ENCODE data around the gene C10orf88. TPM values are rescaled to one million over a fixed set of nuclear protein-coding genes. Genes with fewer than 3 reads are reported as not detected.

C10orf88 gene
- total RNA-seq, 2 donors from 2014 or later, result 1.6 to 4.7 TPM

DNA sequence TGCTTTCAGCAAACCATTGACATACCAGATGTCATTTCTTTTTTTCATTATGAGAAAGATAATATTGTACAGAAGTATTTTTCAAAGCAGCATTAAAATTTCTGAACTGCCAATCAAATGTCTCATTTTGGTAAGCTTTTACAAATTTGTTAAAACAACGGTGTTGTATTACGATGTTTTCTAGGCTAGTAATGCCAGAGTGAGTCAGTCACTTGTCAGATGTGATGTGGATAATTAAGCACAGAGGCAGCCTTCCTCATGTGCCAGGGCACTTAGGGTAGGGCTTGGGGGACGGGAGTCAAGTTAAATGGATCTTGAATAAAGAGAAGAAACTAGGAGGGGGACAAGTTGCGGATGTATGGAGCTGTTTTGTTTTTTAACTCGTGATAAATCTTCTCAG, 36.3 kb upstream of the C10orf88 start:
- intact Hi-C loops (cut with DNase I), result no loop called here
- no peak overlapping the region for H3K4me3 ChIP-seq
- ATAC-seq, result no peak
- peaks cover 7 to 10% of the 10 kb centered on the region in 2 donors for H3K36me3 ChIP-seq (replicated peaks in 1 of 2; ENCODE audit: insufficient read depth in 1 of 2, low read depth in 2 of 2)
- DNase-seq, result no peak
- WGBS, 2 donors, result 72% methylated on average over 5 of the region's 5 CpGs
- no peaks in the 10 kb centered on the region for H3K4me1 ChIP-seq
- H3K27me3 ChIP-seq, result no peaks in the 10 kb centered on the region
- TF ChIP-seq POLR2A (IDR thresholded peaks at IDR 0.05), result no peak
- TF ChIP-seq, protein P1, sequence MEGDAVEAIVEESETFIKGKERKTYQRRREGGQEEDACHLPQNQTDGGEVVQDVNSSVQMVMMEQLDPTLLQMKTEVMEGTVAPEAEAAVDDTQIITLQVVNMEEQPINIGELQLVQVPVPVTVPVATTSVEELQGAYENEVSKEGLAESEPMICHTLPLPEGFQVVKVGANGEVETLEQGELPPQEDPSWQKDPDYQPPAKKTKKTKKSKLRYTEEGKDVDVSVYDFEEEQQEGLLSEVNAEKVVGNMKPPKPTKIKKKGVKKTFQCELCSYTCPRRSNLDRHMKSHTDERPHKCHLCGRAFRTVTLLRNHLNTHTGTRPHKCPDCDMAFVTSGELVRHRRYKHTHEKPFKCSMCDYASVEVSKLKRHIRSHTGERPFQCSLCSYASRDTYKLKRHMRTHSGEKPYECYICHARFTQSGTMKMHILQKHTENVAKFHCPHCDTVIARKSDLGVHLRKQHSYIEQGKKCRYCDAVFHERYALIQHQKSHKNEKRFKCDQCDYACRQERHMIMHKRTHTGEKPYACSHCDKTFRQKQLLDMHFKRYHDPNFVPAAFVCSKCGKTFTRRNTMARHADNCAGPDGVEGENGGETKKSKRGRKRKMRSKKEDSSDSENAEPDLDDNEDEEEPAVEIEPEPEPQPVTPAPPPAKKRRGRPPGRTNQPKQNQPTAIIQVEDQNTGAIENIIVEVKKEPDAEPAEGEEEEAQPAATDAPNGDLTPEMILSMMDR (IDR thresholded peaks at IDR 0.05), result no peak
- H3K9me3 ChIP-seq, result no peaks in the 10 kb centered on the region
- H3K27ac ChIP-seq, result no peak overlapping the region

DNA sequence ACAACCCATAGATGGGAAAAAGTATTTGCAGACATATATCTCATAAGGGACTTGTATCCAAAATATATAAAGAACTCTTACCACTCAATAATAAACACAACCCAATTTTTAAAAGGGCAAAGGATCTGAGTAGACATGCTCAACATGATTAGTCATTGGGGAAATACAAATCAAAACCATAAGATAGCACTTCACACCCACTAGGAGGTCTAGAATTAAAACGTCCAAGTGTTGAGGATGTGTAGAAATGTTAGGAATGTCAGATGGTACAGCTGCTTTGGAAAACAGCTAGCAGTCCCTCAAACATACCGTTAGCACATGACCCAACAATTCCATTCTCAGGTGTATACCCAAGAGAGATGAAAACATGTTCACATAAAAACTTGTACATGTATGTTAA, 34.5 kb upstream of the C10orf88 start:
- Histone ChIP-seq H3K27ac (no peak overlapping the region), H3K4me1 (no peaks in the 10 kb centered on the region), H3K4me3 (no peak overlapping the region), H3K36me3 (replicated peaks in 1 of 2; ENCODE audit: insufficient read depth in 1 of 2, low read depth in 2 of 2) (peaks cover 0 to 2% of the 10 kb centered on the region in 2 donors), H3K9me3 (no peaks in the 10 kb centered on the region), H3K27me3 (no peaks in the 10 kb centered on the region)
- intact Hi-C loops (cut with DNase I), result no loop called here
- no peak for DNase-seq
- TF ChIP-seq POLR2A (IDR thresholded peaks at IDR 0.05), result no peak
- TF ChIP-seq, protein P1 (IDR thresholded peaks at IDR 0.05), result no peak
- WGBS, 2 donors, result 81 to 86% methylated on average over 2 of the region's 2 CpGs
- ATAC-seq, result no peak

DNA sequence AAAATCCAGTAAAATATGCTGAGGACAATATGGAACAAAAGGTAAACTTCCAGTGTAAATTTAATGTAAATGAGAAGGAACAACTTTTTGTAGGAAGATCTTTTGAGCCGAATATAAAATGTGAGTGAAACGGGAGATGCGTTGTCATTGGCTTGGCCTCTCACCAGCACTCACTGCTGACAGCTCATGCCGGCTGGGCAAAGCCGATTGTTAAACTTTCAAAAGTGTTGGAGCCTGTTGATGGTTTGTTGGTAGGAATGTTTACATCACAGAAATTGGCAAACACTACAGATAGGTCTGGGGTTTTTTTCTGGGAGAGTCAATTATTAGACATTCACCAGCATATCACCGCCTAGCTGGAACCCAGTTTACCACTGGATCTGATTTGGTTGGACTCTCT, 32.3 kb upstream of the C10orf88 start:
- 69 to 78% methylated on average over 6 of the region's 6 CpGs for WGBS, 2 donors
- intact Hi-C loops (cut with DNase I), result no loop called here
- no peaks in the 10 kb centered on the region for H3K27me3 ChIP-seq
- H3K9me3 ChIP-seq, result no peaks in the 10 kb centered on the region
- TF ChIP-seq, protein P1 (IDR thresholded peaks at IDR 0.05), result no peak
- TF ChIP-seq POLR2A (IDR thresholded peaks at IDR 0.05), result no peak
- H3K4me1 ChIP-seq, result no peaks in the 10 kb centered on the region
- no peak overlapping the region for H3K27ac ChIP-seq
- ATAC-seq (no peak), DNase-seq (no peak)
- no peaks in the 10 kb centered on the region for H3K36me3 ChIP-seq (replicated peaks in 1 of 2; ENCODE audit: insufficient read depth in 1 of 2, low read depth in 2 of 2)
- H3K4me3 ChIP-seq, result no peak overlapping the region

DNA sequence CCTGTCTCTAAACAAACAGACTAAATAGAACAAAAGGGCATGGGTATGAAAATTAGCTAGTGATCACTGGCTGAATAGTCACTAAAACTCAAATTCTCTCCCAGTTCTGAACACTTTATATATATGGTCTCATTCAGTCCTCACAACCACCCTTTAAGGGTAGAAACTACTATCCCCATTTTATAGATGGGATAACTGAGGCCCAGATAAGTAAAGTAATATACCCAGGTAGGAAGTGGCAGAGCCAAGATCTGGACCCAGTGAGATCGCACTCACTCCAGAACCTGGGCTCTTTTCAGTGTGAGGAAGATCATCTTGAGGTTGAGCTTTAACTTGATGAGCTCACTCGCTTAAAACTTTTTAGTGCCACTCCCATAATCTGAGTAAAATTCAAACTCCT, 30.7 kb upstream of the C10orf88 start:
- intact Hi-C loops (cut with DNase I), result no loop called here

DNA sequence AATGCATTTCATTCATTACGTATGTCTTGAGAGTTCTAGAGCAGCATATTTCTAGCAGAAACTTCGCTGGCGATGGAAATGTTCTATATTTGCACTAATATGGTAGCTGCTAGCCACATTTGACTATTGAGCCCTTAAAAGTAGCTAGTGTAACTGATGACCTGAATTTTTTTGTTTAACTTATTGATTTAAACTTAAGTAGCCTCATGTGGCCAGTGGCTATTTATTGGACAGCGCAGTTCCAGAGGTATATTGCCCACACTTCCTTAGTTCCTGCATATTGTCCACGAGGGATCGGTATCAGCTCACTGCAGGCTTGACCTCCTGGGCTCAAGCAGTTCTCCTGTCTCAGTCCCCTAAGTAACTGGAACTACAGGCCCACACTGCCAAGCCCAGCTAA, 29.9 kb upstream of the C10orf88 start:
- WGBS, 2 donors, result 93% methylated on average over 6 of the region's 6 CpGs
- Histone ChIP-seq H3K4me3 (no peak overlapping the region), H3K9me3 (no peaks in the 10 kb centered on the region), H3K36me3 (replicated peaks in 1 of 2; ENCODE audit: insufficient read depth in 1 of 2, low read depth in 2 of 2) (no peaks in the 10 kb centered on the region), H3K27ac (no peak overlapping the region), H3K4me1 (peaks cover 14% of the 10 kb centered on the region), H3K27me3 (no peaks in the 10 kb centered on the region)
- intact Hi-C loops (cut with DNase I), result no loop called here
- ATAC-seq (no peak), DNase-seq (no peak)
- TF ChIP-seq, protein P1 (IDR thresholded peaks at IDR 0.05), result no peak
- no peak for TF ChIP-seq POLR2A (IDR thresholded peaks at IDR 0.05)

More for the DNA sequence above, 30.7 kb upstream of the C10orf88 start:
- DNase-seq (no peak), ATAC-seq (no peak)
- WGBS, 2 donors, result 93 to 98% methylated on average over 2 of the region's 2 CpGs
- no peaks in the 10 kb centered on the region for H3K9me3 ChIP-seq
- H3K27ac ChIP-seq, result no peak overlapping the region
- no peaks in the 10 kb centered on the region for H3K27me3 ChIP-seq
- peaks cover 9% of the 10 kb centered on the region for H3K4me1 ChIP-seq
- TF ChIP-seq, protein P1 (IDR thresholded peaks at IDR 0.05), result no peak
- no peak for TF ChIP-seq POLR2A (IDR thresholded peaks at IDR 0.05)
- no peaks in the 10 kb centered on the region for H3K36me3 ChIP-seq (replicated peaks in 1 of 2; ENCODE audit: insufficient read depth in 1 of 2, low read depth in 2 of 2)
- no peak overlapping the region for H3K4me3 ChIP-seq
